ENCODE results near the gene HPCAL4.
A peak's percentile ranks its signal among the peaks of the same experiment; 100 is the strongest.

Gene HPCAL4

GRCh38 chr1:39691383-39692151 is at the start of gene HPCAL4:
Gene HPCAL4 (minus strand): TSS chr1:39691433. CDS start chr1:39684603, 6,830 bp downstream.
- DNase-seq (ENCODE audit: low read depth) = peak; percentile 77

GRCh38 chr1:39738622-39739366 is 47.6 kb upstream of the HPCAL4 start, which contains the start of gene PPIE:
Gene PPIE (plus strand): TSS chr1:39738882. CDS start chr1:39738901, 19 bp downstream.
- DNase-seq (ENCODE audit: low read depth) = peak; percentile 89

- DNase-seq (ENCODE audit: low read depth) = no peak
Measured at GRCh38 chr1:39737546-39738169, 46.4 kb upstream of the HPCAL4 start.

GRCh38 chr1:39735731-39736130 is 44.5 kb upstream of the HPCAL4 start:
- DNase-seq (ENCODE audit: low read depth) = no peak

GRCh38 chr1:39733161-39733560 is 41.9 kb upstream of the HPCAL4 start:
- no peak for DNase-seq (ENCODE audit: low read depth)

- DNase-seq (ENCODE audit: low read depth) = no peak
Measured at GRCh38 chr1:39732730-39733129, 41.5 kb upstream of the HPCAL4 start.

- no peak for DNase-seq (ENCODE audit: low read depth)
Measured at GRCh38 chr1:39729842-39730241, 38.6 kb upstream of the HPCAL4 start.

- no peak for DNase-seq (ENCODE audit: low read depth)
Measured at GRCh38 chr1:39729030-39729429, 37.8 kb upstream of the HPCAL4 start.

GRCh38 chr1:39727932-39728317 is 36.7 kb upstream of the HPCAL4 start:
- DNase-seq (ENCODE audit: low read depth) = no peak

- no peak for DNase-seq (ENCODE audit: low read depth)
Measured at GRCh38 chr1:39727221-39727931, 36.1 kb upstream of the HPCAL4 start.

- DNase-seq (ENCODE audit: low read depth) = no peak
Measured at GRCh38 chr1:39726600-39726999, 35.4 kb upstream of the HPCAL4 start.

GRCh38 chr1:39722495-39722894 is 31.3 kb upstream of the HPCAL4 start:
- no peak for DNase-seq (ENCODE audit: low read depth)

GRCh38 chr1:39721664-39722063 is 30.4 kb upstream of the HPCAL4 start:
- no peak for DNase-seq (ENCODE audit: low read depth)

GRCh38 chr1:39720094-39720999 is 29.1 kb upstream of the HPCAL4 start:
- no peak for DNase-seq (ENCODE audit: low read depth)

- no peak for DNase-seq (ENCODE audit: low read depth)
Measured at GRCh38 chr1:39717809-39718208, 26.6 kb upstream of the HPCAL4 start.

- no peak for DNase-seq (ENCODE audit: low read depth)
Measured at GRCh38 chr1:39713557-39713956, 22.3 kb upstream of the HPCAL4 start.

GRCh38 chr1:39711966-39712340 is 20.7 kb upstream of the HPCAL4 start:
- no peak for DNase-seq (ENCODE audit: low read depth)

- DNase-seq (ENCODE audit: low read depth) = no peak
Measured at GRCh38 chr1:39711104-39711965, 20.1 kb upstream of the HPCAL4 start.

- no peak for DNase-seq (ENCODE audit: low read depth)
Measured at GRCh38 chr1:39707506-39707905, 16.3 kb upstream of the HPCAL4 start.

GRCh38 chr1:39704757-39705156 is 13.5 kb upstream of the HPCAL4 start:
- DNase-seq (ENCODE audit: low read depth) = no peak

Data from stimulated activated CD8-positive, alpha-beta memory T cell treated with anti-CD3 and anti-CD28 coated beads, Interleukin-15, amount 100 ng/mL, for 1 hour (primary cell).